A549 (cell line): ENCODE data around the gene MYO6. TPM values are rescaled to one million over a fixed set of nuclear protein-coding genes. Genes with fewer than 3 reads are reported as not detected.

Experiments used
- ATAC-seq, 2 experiments: fragments of 200-7000 bp in 1 of 2; fragments of >200 bp in 1 of 2; cut with Nextera tagmentation in 1 of 2; cut with Tn5 transposase in 1 of 2; 3 replicates each; pipeline versions ENCODE4 v1.8.0 to v1.9.1; 2018 to 2020; ENCODE audit warnings: mild to moderate bottlenecking in 1 of 2, moderate library complexity in 1 of 2
- CTCF ChIA-PET: fragments of 300-600 bp; sonication (Branson Sonifier 250); formaldehyde crosslinking; extraction: SDS; loops from one replicate; lab custom pipeline; 2021; ENCODE audit warnings: antibody characterized with exemption, inconsistent platforms; lab: Yijun Ruan, JAX
- POLR2A ChIA-PET: fragments of 350-600 bp; formaldehyde crosslinking; extraction: SDS; loops from one replicate; lab custom pipeline; 2021; ENCODE audit warnings: antibody characterized with exemption, inconsistent platforms; lab: Yijun Ruan, JAX
- DNase-seq, 2 experiments: peaks; one replicate each; pipeline versions ENCODE4 v3.0.0 to v3.0.0-alpha.2; 2011 to 2016; ENCODE audit warnings: low read depth in 1 of 2, low spot score in 1 of 2
- FAIRE-seq: peaks from 2 replicates; lab custom pipeline; 2011; peaks lifted over from hg19 to GRCh38; lab: Jason Lieb, UNC
- H3K27ac ChIP-seq, 2 experiments: fragments of >200 bp; sonication (Bioruptor Twin); formaldehyde crosslinking; 3 replicates each; pipeline ENCODE4 v1.5.1; 2016 to 2017
- H3K4me1 ChIP-seq: fragments of >200 bp; sonication (Bioruptor Twin); formaldehyde crosslinking; 3 replicates; pipeline ENCODE4 v1.6.1; 2016
- H3K4me2 ChIP-seq: fragments of >200 bp; sonication (Bioruptor Twin); formaldehyde crosslinking; 3 replicates; pipeline ENCODE4 v1.6.1; 2016
- H3K4me3 ChIP-seq: fragments of >200 bp; sonication (Bioruptor Twin); formaldehyde crosslinking; 3 replicates; pipeline ENCODE4 v1.5.1; 2016
- H3K9me3 ChIP-seq: fragments of >200 bp; sonication (Bioruptor Twin); formaldehyde crosslinking; 3 replicates; pipeline ENCODE4 v1.6.1; 2016
- CBX2 ChIP-seq: fragments of 200-600 bp; sonication (generic); IDR thresholded peaks from 2 replicates; pipeline ENCODE4 v1.6.1; 2016; ENCODE audit warnings: low read depth, mild to moderate bottlenecking, borderline replicate concordance
- EP300 ChIP-seq, 2 experiments: fragments of >200 bp; sonication (Bioruptor Twin); formaldehyde crosslinking; IDR thresholded peaks; 2 replicates in 1 of 2; 3 replicates in 1 of 2; pipeline ENCODE4 v1.6.1; 2016 to 2017
- FOSB ChIP-seq: fragments of 250-450 bp; sonication (Bioruptor Pico); IDR thresholded peaks from 2 replicates; pipeline ENCODE4 v1.5.0; 2020; ENCODE audit warnings: mild to moderate bottlenecking, moderate library complexity
- FOSL2 ChIP-seq, 2 experiments: fragments of 450-650 bp in 1 of 2; fragments of >200 bp in 1 of 2; sonication (Bioruptor Twin) in 1 of 2; formaldehyde crosslinking; IDR thresholded peaks; 2 replicates each; pipeline versions ENCODE4 v1.5.0 to v1.6.1; 2016 to 2020; ENCODE audit warnings: mild to moderate bottlenecking in 1 of 2, moderate library complexity in 1 of 2
- FOXS1 ChIP-seq: fragments of 250-450 bp; sonication (Bioruptor Pico); IDR thresholded peaks from 2 replicates; pipeline ENCODE4 v1.5.0; 2020; ENCODE audit warnings: mild to moderate bottlenecking, moderate library complexity
- HOXB13 ChIP-seq: fragments of 250-450 bp; sonication (Bioruptor Pico); IDR thresholded peaks from 2 replicates; pipeline ENCODE4 v1.5.0; 2020; ENCODE audit warnings: low read depth, mild to moderate bottlenecking, moderate library complexity
- JUN ChIP-seq, 2 experiments: fragments of >200 bp; sonication (Bioruptor Twin); formaldehyde crosslinking; IDR thresholded peaks; 2 replicates in 1 of 2; 3 replicates in 1 of 2; pipeline ENCODE4 v1.6.1; 2016 to 2017
- KDM5A ChIP-seq: fragments of 200-600 bp; sonication (generic); IDR thresholded peaks from 2 replicates; pipeline ENCODE4 v1.6.1; 2016; ENCODE audit warnings: antibody characterized with exemption, mild to moderate bottlenecking
- MYC ChIP-seq: IDR thresholded peaks from 2 replicates; pipeline ENCODE4 v1.6.1; 2012; ENCODE audit warnings: mild to moderate bottlenecking, inconsistent platforms, low read length, improper control_type of control experiment, borderline replicate concordance
- NPAS2 ChIP-seq: fragments of 250-450 bp; sonication (Bioruptor Pico); IDR thresholded peaks from 2 replicates; pipeline ENCODE4 v1.8.0; 2022; ENCODE audit warnings: mild to moderate bottlenecking, moderate library complexity, borderline replicate concordance
- NR3C1 ChIP-seq: fragments of >200 bp; sonication (Bioruptor Twin); formaldehyde crosslinking; IDR thresholded peaks from 3 replicates; pipeline ENCODE4 v1.6.1; 2017
- POLR2A ChIP-seq: IDR thresholded peaks from 2 replicates; pipeline ENCODE4 v1.6.1; 2012; ENCODE audit warnings: mild to moderate bottlenecking, low read length
- RAD21 ChIP-seq, 2 experiments: fragments of >200 bp in 1 of 2; sonication (Bioruptor Twin) in 1 of 2; formaldehyde crosslinking in 1 of 2; IDR thresholded peaks in 1 of 2; conservative IDR thresholded peaks in 1 of 2; 2 replicates in 1 of 2; 3 replicates in 1 of 2; pipeline ENCODE4 v1.6.1; 2012 to 2018; ENCODE audit warnings: inconsistent platforms in 1 of 2
- RFX5 ChIP-seq: fragments of 450-650 bp; IDR thresholded peaks from 2 replicates; pipeline ENCODE4 v1.7.1; 2014; ENCODE audit warnings: antibody characterized with exemption, mild to moderate bottlenecking, moderate library complexity
- TFCP2L1 ChIP-seq: fragments of 250-450 bp; sonication (Bioruptor Pico); IDR thresholded peaks from 2 replicates; pipeline ENCODE4 v1.5.0; 2021; ENCODE audit warnings: mild to moderate bottlenecking
- TP53 ChIP-seq: fragments of 250-450 bp; sonication (Bioruptor Pico); IDR thresholded peaks from 2 replicates; pipeline ENCODE4 v1.5.0; 2021; ENCODE audit warnings: mild to moderate bottlenecking, moderate library complexity
- ZFP36 ChIP-seq: fragments of 450-650 bp; IDR thresholded peaks from 2 replicates; pipeline ENCODE4 v1.6.1; 2014; ENCODE audit warnings: borderline replicate concordance; ENCODE audit not compliant: partially characterized antibody
- ZNF302 ChIP-seq: fragments of 250-450 bp; sonication (Bioruptor Pico); IDR thresholded peaks from 2 replicates; pipeline ENCODE4 v1.9.0; 2021; ENCODE audit warnings: inconsistent platforms, mild to moderate bottlenecking, moderate library complexity
- WGBS: methylation state at CpG from one replicate; pipeline ENCODE4 v1.1.6; 2017; ENCODE audit errors: missing lambda C conversion rate; 5-methylcytosine and 5-hydroxymethylcytosine counted together
- polyA plus RNA-seq, 4 experiments: library from polyadenylated mRNA; depleted of rRNA in 3 of 4; stranded (reverse); fragments of >200 nt; fragmentation: RNase III in 1 of 4; extraction: RNeasy Plus Mini Kit Qiagen cat#74134 plus additional on column Dnase treatment in 1 of 4; gene quantifications; 2 replicates in 3 of 4; 3 replicates in 1 of 4; pipeline ENCODE4 v1.2.3, GENCODE V29; 2011 to 2017
- TF ChIP-seq, protein P1 (sequence below): fragments of >200 bp; sonication (Bioruptor Twin); formaldehyde crosslinking; IDR thresholded peaks from 3 replicates; pipeline ENCODE4 v1.6.1; 2016
- TF ChIP-seq, protein P2 (sequence below): IDR thresholded peaks from 2 replicates; pipeline ENCODE4 v1.6.1; 2012
- TF ChIP-seq, protein P3 (sequence below): fragments of >200 bp; sonication (Bioruptor Twin); formaldehyde crosslinking; IDR thresholded peaks from 2 replicates; pipeline ENCODE4 v1.6.1; 2016
- TF ChIP-seq, protein P4 (sequence below): fragments of >200 bp; sonication (Bioruptor Twin); formaldehyde crosslinking; IDR thresholded peaks from 3 replicates; pipeline ENCODE4 v1.5.1; 2016
- TF ChIP-seq, protein P5 (sequence below): IDR thresholded peaks from 2 replicates; pipeline ENCODE4 v1.6.1; 2012

Gene MYO6
- polyA plus RNA-seq, 2 of the 4 experiments (the other 2 are of a cell fraction) = 10.8 to 17.3 TPM

DNA sequence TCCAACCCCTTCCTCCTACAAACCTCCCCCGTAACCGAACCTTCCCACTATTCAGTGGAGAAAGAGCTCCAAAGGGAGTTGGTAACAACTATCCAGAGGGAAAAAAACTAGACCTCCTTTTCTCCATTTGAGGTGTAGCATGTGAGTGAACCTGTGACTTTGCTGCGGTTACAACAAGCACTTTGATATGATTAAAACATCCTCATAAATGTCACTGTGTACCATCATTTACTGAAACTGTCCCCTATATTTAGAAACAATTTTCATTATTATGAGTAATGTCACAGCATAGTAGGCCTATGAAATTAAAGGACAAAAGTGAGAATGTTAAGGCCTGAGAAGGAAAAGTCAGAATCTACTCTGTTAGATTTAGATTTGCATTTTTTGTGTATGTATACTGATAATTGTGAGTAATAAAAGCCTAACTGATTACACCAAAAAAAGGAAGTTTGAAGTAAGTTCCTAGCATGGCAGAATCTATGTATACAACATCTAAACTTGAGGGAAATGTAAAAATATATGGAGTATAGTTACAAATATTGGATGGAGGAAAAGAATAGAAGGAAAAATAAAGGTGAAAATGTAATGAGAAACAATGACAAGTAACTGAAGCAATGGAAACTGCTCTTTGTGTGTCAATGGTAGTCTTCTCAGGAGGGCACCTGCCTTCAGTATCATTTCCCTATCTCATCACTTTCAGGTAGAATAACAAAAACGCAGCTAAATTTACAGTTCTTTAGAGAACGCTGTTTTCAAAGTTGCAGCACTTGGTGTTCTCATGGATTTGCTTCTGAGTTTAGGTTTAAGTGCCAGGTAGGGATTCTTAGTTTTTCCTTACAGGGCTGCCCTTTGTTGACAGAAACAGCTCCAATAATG, 177.5 kb downstream of the MYO6 start:
- no peak for ATAC-seq
- Histone ChIP-seq H3K27ac (no peak overlapping the region), H3K4me2 (no peak overlapping the region), H3K4me1 (no peaks in the 10 kb centered on the region), H3K4me3 (no peak overlapping the region), H3K9me3 (no peaks in the 10 kb centered on the region)
- DNase-seq = no peak
- CTCF ChIA-PET = no interaction called here
- FAIRE-seq = no peak
- no peak for TF ChIP-seq RFX5
- TF ChIP-seq, protein P1, sequence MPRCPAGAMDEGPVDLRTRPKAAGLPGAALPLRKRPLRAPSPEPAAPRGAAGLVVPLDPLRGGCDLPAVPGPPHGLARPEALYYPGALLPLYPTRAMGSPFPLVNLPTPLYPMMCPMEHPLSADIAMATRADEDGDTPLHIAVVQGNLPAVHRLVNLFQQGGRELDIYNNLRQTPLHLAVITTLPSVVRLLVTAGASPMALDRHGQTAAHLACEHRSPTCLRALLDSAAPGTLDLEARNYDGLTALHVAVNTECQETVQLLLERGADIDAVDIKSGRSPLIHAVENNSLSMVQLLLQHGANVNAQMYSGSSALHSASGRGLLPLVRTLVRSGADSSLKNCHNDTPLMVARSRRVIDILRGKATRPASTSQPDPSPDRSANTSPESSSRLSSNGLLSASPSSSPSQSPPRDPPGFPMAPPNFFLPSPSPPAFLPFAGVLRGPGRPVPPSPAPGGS = no peak
- TF ChIP-seq ZFP36 = no peak
- no peak for TF ChIP-seq RAD21 (conservative IDR thresholded peaks at IDR 0.05 in 1 of 2, IDR thresholded peaks at IDR 0.05 in 1 of 2)
- TF ChIP-seq, protein P2, sequence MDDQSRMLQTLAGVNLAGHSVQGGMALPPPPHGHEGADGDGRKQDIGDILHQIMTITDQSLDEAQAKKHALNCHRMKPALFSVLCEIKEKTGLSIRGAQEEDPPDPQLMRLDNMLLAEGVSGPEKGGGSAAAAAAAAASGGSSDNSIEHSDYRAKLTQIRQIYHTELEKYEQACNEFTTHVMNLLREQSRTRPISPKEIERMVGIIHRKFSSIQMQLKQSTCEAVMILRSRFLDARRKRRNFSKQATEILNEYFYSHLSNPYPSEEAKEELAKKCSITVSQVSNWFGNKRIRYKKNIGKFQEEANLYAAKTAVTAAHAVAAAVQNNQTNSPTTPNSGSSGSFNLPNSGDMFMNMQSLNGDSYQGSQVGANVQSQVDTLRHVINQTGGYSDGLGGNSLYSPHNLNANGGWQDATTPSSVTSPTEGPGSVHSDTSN = no peak
- TF ChIP-seq JUN (IDR thresholded peaks at IDR 0.05) = no peak
- no peak for TF ChIP-seq NR3C1
- TF ChIP-seq FOXS1 (CRISPR knock-in tag) = no peak
- TF ChIP-seq EP300 (IDR thresholded peaks at IDR 0.05) = no peak
- TF ChIP-seq POLR2A = no peak
- TF ChIP-seq, protein P3, sequence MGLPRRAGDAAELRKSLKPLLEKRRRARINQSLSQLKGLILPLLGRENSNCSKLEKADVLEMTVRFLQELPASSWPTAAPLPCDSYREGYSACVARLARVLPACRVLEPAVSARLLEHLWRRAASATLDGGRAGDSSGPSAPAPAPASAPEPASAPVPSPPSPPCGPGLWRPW = no peak
- no peak for TF ChIP-seq TFCP2L1 (CRISPR knock-in tag)
- no peak for TF ChIP-seq NPAS2
- no peak for TF ChIP-seq HOXB13 (CRISPR knock-in tag)
- no peak for TF ChIP-seq ZNF302 (CRISPR knock-in tag)
- TF ChIP-seq FOSL2 (IDR thresholded peaks at IDR 0.05) = no peak
- no peak for TF ChIP-seq FOSL2 (CRISPR knock-in tag; IDR thresholded peaks at IDR 0.05)
- TF ChIP-seq, protein P4, sequence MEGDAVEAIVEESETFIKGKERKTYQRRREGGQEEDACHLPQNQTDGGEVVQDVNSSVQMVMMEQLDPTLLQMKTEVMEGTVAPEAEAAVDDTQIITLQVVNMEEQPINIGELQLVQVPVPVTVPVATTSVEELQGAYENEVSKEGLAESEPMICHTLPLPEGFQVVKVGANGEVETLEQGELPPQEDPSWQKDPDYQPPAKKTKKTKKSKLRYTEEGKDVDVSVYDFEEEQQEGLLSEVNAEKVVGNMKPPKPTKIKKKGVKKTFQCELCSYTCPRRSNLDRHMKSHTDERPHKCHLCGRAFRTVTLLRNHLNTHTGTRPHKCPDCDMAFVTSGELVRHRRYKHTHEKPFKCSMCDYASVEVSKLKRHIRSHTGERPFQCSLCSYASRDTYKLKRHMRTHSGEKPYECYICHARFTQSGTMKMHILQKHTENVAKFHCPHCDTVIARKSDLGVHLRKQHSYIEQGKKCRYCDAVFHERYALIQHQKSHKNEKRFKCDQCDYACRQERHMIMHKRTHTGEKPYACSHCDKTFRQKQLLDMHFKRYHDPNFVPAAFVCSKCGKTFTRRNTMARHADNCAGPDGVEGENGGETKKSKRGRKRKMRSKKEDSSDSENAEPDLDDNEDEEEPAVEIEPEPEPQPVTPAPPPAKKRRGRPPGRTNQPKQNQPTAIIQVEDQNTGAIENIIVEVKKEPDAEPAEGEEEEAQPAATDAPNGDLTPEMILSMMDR = no peak
- no peak for TF ChIP-seq TP53 (CRISPR knock-in tag)
- 93% methylated on average over 5 of the region's 5 CpGs for WGBS
- POLR2A ChIA-PET = no interaction called here

DNA sequence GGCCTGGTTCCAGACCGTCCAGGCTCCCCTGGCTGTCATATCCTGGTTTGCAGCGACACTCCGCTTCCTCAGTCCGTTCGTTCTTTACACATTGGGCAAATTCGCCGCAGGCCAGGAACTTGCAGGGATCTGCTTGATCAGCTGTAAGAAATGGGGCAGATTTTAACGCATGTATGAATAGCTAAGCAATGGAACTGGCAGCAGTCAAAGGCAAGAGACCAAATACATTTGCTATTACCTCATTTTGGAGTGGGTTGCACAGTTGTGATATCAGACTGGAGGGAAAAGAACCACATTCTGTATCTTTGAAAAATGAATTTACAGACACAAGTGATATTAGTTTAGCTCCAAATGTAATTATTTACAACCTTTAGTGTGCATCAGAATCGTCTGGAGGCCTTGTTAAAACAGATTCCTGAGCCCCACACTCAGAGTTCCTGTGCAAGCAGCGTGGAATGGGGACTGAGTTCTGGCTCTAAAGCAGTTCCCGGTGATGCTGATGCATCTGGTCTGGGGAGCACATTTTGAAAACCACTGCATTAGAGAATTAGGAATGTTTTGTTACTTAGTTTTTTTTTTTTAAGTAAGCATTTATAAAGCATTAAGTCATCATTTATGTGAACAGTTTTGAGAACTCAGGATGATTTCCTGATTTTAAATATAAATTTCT, 182.1 kb downstream of the MYO6 start:
- Histone ChIP-seq H3K4me1 (no peaks in the 10 kb centered on the region), H3K4me2 (no peak overlapping the region), H3K4me3 (no peak overlapping the region)
- POLR2A ChIA-PET = no interaction called here
- no peak for FAIRE-seq
- no peak for DNase-seq
- no peak for TF ChIP-seq KDM5A
- TF ChIP-seq FOSB = no peak
- TF ChIP-seq FOSL2 (IDR thresholded peaks at IDR 0.05) = no peak
- TF ChIP-seq FOSL2 (CRISPR knock-in tag; IDR thresholded peaks at IDR 0.05) = no peak
- TF ChIP-seq, protein P4 = no peak
- TF ChIP-seq RAD21 (conservative IDR thresholded peaks at IDR 0.05 in 1 of 2, IDR thresholded peaks at IDR 0.05 in 1 of 2) = no peak
- TF ChIP-seq, protein P5, sequence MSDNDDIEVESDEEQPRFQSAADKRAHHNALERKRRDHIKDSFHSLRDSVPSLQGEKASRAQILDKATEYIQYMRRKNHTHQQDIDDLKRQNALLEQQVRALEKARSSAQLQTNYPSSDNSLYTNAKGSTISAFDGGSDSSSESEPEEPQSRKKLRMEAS = no peak
- no peak for TF ChIP-seq MYC
- TF ChIP-seq CBX2 = no peak
- no peak for TF ChIP-seq NPAS2
- TF ChIP-seq, all 56 proteins: peak for 0
- Histone ChIP-seq H3K27ac (no peak overlapping the region), H3K9me3 (no peaks in the 10 kb centered on the region)
- WGBS = 80% methylated on average over 11 of the region's 11 CpGs
- ATAC-seq = no peak
- CTCF ChIA-PET = interaction anchor here (1.2 to 1.8 kb wide), 2 partner anchors 38 to 63 kb away, joined by 4 to 6 read pairs; no protein-coding TSS in a partner anchor
